Activated T-cell treated with anti-CD3 and anti-CD28 coated beads, Interleukin-2, amount 50 U/mL, for 72 hours (primary cell): ENCODE data around the gene ZNF700. TPM values are rescaled to one million over a fixed set of nuclear protein-coding genes. Genes with fewer than 3 reads are reported as not detected.
"Not testable (repeated sequence)": the region's sequence is repeated elsewhere in the genome, so short reads cannot be mapped to it uniquely, and the experiment has no call there.

ENCODE experiments used
- ATAC-seq, 2 donors: fragments of 150-1000 bp; cut with Tn5 transposase; replicated peaks in 1 of 2; 2 replicates each; pipeline ENCODE4 v1.10.0; 2021; ENCODE audit warnings: moderate library complexity in 2 of 2, mild to moderate bottlenecking in 1 of 2
- DNase-seq, 2 donors: peaks; one replicate each; pipeline ENCODE4 v3.0.0; 2021 to 2022; ENCODE audit warnings: mixed read lengths in 1 of 2
- H3K27ac Mint-ChIP-seq: one replicate; pipeline ENCODE4 v1.8.0; 2022; ENCODE audit warnings: mild to moderate bottlenecking, moderate library complexity, mixed read lengths
- H3K27me3 Mint-ChIP-seq: one replicate; pipeline ENCODE4 v1.8.0; 2022; ENCODE audit warnings: low read depth, mixed read lengths
- H3K36me3 Mint-ChIP-seq, 2 donors: one replicate each; pipeline ENCODE4 v1.8.0; 2022; ENCODE audit warnings: mixed read lengths in 2 of 2, mild to moderate bottlenecking in 1 of 2; ENCODE audit not compliant: insufficient read depth in 2 of 2
- H3K4me1 Mint-ChIP-seq: one replicate; pipeline ENCODE4 v1.8.0; 2022; ENCODE audit warnings: low read depth, mixed read lengths
- H3K4me3 Mint-ChIP-seq, 2 donors: one replicate each; pipeline ENCODE4 v1.8.0; 2022; ENCODE audit warnings: mild to moderate bottlenecking in 2 of 2, mixed read lengths in 2 of 2, moderate library complexity in 2 of 2
- H3K9me3 Mint-ChIP-seq, 2 donors: one replicate each; pipeline ENCODE4 v1.8.0; 2022; ENCODE audit warnings: mixed read lengths in 2 of 2
- total RNA-seq, 2 donors: library from RNA; stranded (reverse); gene quantifications; one replicate each; pipeline ENCODE4 v1.2.3, GENCODE V29; 2022

ZNF700 gene
- total RNA-seq, 2 donors from 2014 or later = 16.0 to 17.2 TPM

DNA sequence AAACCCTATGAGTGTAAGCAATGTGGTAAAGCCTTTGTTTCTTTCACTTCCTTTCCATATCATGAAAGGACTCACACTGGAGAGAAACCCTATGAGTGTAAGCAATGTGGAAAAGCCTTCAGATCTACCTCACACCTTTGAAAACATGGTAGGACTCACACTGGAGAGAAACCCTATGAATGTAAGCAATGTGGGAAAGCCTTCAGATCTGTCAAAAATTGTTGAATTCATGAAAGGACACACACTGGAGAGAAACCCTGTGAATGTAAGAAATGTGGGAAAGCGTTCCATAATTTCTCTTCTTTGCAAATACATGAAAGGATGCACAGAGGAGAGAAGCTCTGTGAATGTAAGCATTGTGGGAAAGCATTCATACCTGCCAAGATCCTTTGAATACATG, 13.0 kb upstream of the ZNF700 start:
- not testable (repeated sequence) for H3K4me3 Mint-ChIP-seq, ATAC-seq, H3K27ac Mint-ChIP-seq, H3K4me1 Mint-ChIP-seq, H3K27me3 Mint-ChIP-seq, DNase-seq
- Mint-ChIP-seq H3K9me3 (peaks cover 28 to 32% of the 10 kb centered on the region in 2 donors), H3K36me3 (peaks cover 31 to 41% of the 10 kb centered on the region in 2 donors)

DNA sequence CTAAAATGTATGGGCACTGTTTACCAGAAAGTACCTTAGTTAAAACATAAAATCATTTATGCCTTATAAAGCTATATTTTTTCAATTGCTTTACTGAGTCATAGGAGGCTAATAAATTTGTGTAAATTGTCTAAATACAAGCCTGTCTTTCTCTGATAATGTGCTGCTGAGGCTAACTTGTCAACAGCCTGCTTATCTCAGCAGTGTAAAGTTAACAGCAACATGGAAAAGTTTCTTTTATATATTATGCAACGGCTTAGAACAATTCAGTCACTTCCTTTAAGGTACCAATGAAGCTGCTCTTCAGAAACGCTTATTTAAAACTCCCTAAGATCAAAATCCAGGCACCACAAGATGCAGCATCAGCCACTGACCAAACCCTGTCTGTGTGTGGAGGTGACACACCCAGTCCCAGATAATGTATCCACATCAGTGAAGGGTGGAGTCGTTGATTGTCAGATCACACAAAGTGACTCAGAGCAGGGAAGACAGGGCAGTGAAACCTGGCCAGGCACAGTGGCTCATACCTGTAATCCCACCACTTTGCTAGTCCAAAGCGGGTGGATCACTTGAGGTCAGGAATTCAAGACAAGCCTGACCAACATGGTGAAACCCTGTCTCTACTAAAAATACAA, 10.4 kb upstream of the ZNF700 start:
- H3K36me3 Mint-ChIP-seq = peaks cover 18 to 23% of the 10 kb centered on the region in 2 donors
- H3K27ac Mint-ChIP-seq, H3K27me3 Mint-ChIP-seq, DNase-seq, H3K4me3 Mint-ChIP-seq, ATAC-seq, H3K4me1 Mint-ChIP-seq: not testable (repeated sequence)
- peaks cover 12 to 18% of the 10 kb centered on the region in 2 donors for H3K9me3 Mint-ChIP-seq

DNA sequence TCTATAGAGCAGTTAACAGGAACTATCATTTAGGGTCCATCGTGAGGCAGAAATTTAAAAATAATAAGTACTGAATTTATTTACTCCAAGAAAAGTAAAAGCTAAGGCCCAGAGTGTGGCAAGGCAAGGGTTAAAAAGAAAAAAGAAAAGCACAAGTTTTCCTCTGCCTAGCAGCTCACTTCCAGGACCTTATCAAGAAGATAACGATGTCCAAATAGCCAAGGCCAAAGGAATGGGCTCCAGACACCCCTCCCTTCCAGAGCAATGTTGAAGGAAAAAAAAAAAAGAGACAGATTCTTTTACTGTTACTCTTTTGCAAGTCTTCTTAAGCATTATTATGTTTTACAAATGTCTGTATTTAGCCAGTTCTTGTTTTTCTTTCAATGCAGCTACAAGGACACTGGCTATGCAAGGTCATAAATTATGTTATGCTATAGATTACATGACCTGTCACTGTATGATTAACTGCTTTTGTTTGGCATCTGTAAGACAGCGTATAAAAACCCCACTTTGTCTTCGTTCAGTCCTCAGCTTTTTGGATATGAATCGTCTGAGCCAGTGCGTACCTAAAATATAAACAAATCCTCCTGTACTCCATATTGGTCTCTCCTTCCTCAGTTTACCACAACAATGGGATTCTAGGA, 2.9 kb upstream of the ZNF700 start:
- H3K27ac Mint-ChIP-seq = no peak overlapping the region
- no peaks in the 10 kb centered on the region for H3K27me3 Mint-ChIP-seq
- H3K4me3 Mint-ChIP-seq = no peak overlapping the region
- H3K36me3 Mint-ChIP-seq = peaks cover 7 to 12% of the 10 kb centered on the region in 2 donors
- no peaks in the 10 kb centered on the region for H3K9me3 Mint-ChIP-seq
- peaks cover 35% of the 10 kb centered on the region for H3K4me1 Mint-ChIP-seq
- ATAC-seq (no peak), DNase-seq (no peak)

DNA sequence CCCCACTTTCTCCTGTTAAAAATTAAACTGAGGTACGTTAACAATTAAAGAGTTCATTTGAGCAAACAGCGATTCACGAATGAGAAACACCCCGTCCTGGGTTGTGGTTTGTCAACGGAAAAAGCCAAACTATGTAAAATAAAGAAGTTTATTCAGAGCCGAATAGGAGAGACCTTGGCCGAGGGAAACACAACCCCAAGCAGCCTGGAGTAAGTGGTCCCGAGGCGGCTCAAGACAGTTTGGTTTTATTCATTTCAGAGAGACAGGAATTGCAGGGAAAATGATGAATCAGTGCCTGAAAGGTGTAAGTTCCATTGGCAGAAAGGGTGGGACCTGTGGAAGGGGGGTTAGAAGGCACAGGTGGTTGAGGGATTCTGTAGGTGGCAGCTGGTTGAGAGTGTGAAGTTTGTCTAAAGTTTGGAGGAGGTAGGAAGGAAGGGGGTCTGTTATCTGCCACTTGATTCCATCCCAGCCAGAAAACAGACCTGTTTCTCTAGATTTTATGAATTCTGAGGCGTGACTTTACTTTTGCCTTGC, 812 bp downstream of the ZNF700 start:
- ATAC-seq, H3K27me3 Mint-ChIP-seq, H3K9me3 Mint-ChIP-seq, DNase-seq: not testable (repeated sequence)
- peaks cover 17 to 25% of the 10 kb centered on the region in 2 donors for H3K36me3 Mint-ChIP-seq
- peak overlapping the region; percentile 95 to 100 for H3K4me3 Mint-ChIP-seq
- peaks cover 43% of the 10 kb centered on the region for H3K4me1 Mint-ChIP-seq
- peak overlapping the region; percentile 3 for H3K27ac Mint-ChIP-seq

DNA sequence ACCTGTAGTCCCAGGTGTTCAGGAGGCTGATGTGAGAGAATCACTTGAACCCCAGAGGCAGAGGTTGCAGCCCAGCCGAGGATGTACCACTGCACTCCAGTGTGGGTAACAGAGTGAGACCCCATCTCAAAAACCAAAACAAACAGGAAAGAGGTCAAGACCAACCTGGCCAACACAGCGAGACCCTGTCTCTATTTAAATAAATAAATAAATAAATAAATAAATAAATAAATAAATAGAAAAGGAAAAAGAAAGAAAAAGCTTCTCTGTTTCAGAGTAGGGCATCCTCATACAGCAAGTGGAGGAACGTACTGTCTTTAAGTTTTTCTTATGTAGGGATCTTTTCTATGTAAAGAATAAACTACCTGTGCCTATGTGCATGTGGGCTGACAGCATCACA, 2.3 kb downstream of the ZNF700 start:
- H3K36me3 Mint-ChIP-seq = peaks cover 20 to 35% of the 10 kb centered on the region in 2 donors
- H3K27me3 Mint-ChIP-seq = no peaks in the 10 kb centered on the region
- ATAC-seq (no peak), DNase-seq (no peak)
- no peak overlapping the region for H3K4me3 Mint-ChIP-seq
- no peak overlapping the region for H3K27ac Mint-ChIP-seq
- peaks cover 51% of the 10 kb centered on the region for H3K4me1 Mint-ChIP-seq
- peaks cover 0 to 7% of the 10 kb centered on the region in 2 donors for H3K9me3 Mint-ChIP-seq

DNA sequence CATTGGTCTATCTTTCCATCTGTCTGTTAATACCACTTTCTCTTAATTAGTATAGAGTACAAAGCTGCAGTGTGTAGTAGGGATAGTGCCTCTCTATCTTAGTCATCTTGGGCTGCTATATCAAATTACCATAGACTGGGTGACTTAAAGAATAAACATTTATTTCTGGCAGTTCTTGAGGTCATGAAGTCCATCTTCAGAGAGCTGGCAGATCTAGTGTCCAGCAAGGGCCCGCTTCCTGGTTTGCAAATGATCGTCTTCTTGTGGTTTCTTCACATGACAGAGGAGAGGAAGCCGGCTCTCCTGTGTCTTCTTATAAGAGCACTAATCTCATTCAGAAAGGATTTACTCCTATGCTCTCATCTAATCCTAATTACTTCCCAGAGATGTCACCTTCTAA, 6.1 kb downstream of the ZNF700 start:
- Mint-ChIP-seq H3K4me1 (peaks cover 25% of the 10 kb centered on the region), H3K36me3 (peaks cover 18 to 43% of the 10 kb centered on the region in 2 donors), H3K4me3 (no peak overlapping the region), H3K27ac (no peak overlapping the region), H3K9me3 (peaks cover 2 to 10% of the 10 kb centered on the region in 2 donors), H3K27me3 (no peaks in the 10 kb centered on the region)
- no peak for DNase-seq
- ATAC-seq = no peak

DNA sequence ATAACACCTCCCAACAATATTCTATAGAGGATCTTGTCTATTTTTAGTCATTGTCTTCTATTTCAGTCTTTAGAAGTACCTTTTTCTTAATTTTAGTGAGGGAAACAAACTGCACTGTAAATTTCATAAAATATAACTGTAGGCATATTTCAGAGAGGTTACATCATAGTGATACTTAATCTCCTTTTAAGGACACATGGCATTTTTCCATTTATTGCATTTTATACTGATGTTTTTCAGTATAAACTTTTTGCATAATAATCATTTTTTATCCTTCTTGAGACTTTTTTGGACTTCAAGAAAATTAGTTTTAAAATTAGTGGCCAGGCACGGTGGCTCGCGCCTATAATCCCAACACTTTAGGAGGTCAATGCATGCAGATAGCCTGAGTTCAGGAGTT, 6.6 kb downstream of the ZNF700 start:
- H3K4me1 Mint-ChIP-seq = peaks cover 21% of the 10 kb centered on the region
- ATAC-seq (no peak), DNase-seq (no peak)
- no peaks in the 10 kb centered on the region for H3K27me3 Mint-ChIP-seq
- no peak overlapping the region for H3K27ac Mint-ChIP-seq
- H3K4me3 Mint-ChIP-seq = no peak overlapping the region
- H3K36me3 Mint-ChIP-seq = peaks cover 21 to 47% of the 10 kb centered on the region in 2 donors
- peaks cover 5 to 13% of the 10 kb centered on the region in 2 donors for H3K9me3 Mint-ChIP-seq

DNA sequence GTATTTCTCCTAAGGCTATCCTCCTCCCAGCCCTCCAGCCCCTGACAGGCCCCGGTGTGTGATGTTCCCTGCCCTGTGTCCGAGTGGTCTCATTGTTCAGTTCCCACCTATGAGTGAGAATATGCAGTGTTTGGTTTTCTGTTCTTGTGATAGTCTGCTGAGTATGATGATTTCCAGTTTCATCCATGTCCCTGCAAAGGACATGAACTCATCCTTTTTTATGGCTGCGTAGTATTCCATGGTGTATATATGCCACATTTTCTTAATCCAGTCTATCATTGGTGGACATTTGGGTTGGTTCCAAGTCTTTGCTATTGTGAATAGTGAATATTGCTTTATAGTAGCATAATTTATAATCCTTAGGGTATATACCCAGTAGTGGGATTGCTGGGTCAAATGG, 10.9 kb downstream of the ZNF700 start:
- not testable (repeated sequence) for H3K27me3 Mint-ChIP-seq, DNase-seq, H3K4me1 Mint-ChIP-seq, H3K4me3 Mint-ChIP-seq, H3K27ac Mint-ChIP-seq, ATAC-seq
- Mint-ChIP-seq H3K9me3 (peaks cover 13 to 17% of the 10 kb centered on the region in 2 donors), H3K36me3 (peaks cover 33 to 64% of the 10 kb centered on the region in 2 donors)

DNA sequence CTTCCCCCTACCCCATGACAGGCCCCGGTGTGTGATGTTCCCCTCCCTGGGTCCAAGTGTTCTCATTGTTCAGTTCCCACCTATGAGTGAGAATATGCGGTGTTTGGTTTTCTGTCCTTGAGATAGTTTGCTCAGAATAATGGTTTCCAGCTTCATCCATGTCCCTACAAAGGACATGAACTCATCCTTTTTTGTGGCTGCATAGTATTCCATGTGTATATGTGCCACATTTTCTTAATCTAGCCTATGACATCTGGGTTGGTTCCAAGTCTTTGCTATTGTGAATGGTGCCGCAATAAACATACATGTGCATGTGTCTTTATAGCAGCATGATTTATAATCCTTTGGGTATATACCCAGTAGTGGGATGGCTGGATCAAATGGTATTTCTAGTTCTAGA, 13.5 kb downstream of the ZNF700 start:
- H3K4me1 Mint-ChIP-seq, DNase-seq, H3K27me3 Mint-ChIP-seq, ATAC-seq, H3K27ac Mint-ChIP-seq, H3K4me3 Mint-ChIP-seq: not testable (repeated sequence)
- Mint-ChIP-seq H3K36me3 (peaks cover 47 to 72% of the 10 kb centered on the region in 2 donors), H3K9me3 (peaks cover 22 to 27% of the 10 kb centered on the region in 2 donors)

DNA sequence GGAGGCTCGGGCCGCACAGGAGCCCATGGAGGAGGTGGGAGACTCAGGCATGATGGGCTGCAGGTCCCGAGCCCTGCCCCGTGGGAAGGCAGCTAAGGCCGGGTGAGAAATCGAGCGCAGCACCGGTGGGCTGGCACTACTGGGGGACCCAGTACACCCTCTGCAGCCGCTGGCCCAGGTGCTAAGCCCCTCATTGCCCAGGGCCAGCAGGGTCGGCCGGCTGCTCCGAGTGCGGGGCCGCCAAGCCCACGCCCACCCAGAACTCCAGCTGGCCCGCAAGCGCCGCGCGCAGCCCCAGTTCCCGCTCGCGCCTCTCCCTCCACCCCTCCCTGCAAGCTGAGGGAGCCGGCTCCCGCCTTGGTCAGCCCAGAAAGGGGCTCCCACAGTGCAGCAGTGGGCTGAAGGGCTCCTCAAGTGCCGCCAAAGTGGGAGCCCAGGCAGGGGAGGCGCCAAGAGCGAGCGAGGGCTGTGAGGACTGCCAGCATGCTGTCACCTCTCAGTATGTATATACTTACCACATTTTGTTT, 16.5 kb downstream of the ZNF700 start:
- peaks cover 27 to 34% of the 10 kb centered on the region in 2 donors for H3K9me3 Mint-ChIP-seq
- not testable (repeated sequence) for H3K4me3 Mint-ChIP-seq, H3K4me1 Mint-ChIP-seq, H3K27ac Mint-ChIP-seq, H3K27me3 Mint-ChIP-seq, DNase-seq, ATAC-seq
- H3K36me3 Mint-ChIP-seq = peaks cover 60 to 87% of the 10 kb centered on the region in 2 donors

DNA sequence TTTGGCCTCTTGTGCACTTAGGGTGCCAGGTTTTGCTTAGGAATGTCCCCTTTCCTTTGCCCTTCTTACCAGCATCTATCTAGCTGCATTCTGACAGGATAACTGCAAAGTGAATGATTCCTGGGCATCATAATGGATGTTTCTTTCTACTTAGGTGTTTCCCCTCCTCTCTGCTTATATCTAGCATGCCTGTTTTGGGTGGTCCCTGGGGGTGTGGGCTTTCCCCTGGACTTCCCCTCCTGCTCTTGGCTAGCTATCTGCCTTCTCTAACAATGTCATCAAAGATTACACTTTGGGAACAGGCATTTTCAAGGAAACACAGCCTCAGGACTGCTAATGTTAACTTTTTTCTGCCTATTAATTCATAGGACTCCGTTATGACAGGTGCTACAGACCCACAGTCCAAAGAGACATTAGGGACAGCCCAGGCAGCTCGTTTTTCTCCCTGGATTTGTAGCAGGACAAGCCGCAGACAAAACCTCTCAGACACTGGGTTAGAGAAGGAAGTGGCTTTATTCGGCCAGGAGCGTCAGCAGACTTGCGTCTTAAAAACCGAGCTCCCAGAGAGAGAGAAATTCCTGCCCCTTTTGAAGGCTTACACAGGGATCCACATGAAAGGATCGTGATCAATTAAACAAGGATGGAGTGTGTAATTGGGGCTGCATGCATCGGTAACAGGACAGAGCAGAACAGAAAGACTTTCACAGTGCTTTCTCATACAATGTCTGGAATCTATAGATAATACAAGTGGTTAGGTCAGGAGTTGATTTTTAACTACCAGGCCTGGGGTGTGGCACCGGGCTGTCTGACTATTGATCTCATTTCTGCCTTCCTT, 17.3 kb downstream of the ZNF700 start:
- Mint-ChIP-seq H3K9me3 (peaks cover 23 to 36% of the 10 kb centered on the region in 2 donors), H3K27me3 (no peaks in the 10 kb centered on the region), H3K4me1 (no peaks in the 10 kb centered on the region), H3K27ac (no peak overlapping the region), H3K36me3 (peaks cover 63 to 87% of the 10 kb centered on the region in 2 donors), H3K4me3 (no peak overlapping the region)
- ATAC-seq (no peak), DNase-seq (no peak)

DNA sequence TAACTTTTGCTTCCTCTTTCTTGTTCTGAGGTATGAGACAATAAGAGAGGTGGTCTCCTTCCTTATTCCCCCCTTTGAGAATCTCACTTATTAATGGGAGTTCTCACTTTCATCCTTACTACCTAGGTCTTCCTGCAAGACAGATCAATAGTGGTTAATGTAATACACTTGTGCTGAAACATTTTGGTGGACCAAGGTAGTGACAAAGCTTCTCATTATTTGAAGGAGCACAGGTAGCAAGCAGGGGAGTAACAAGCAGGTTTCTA, 17.9 kb downstream of the ZNF700 start:
- Mint-ChIP-seq H3K4me1 (no peaks in the 10 kb centered on the region), H3K4me3 (no peak overlapping the region), H3K27ac (no peak overlapping the region), H3K27me3 (no peaks in the 10 kb centered on the region), H3K9me3 (peaks cover 27 to 38% of the 10 kb centered on the region in 2 donors), H3K36me3 (peaks cover 65 to 87% of the 10 kb centered on the region in 2 donors)
- ATAC-seq = no peak
- no peak for DNase-seq

DNA sequence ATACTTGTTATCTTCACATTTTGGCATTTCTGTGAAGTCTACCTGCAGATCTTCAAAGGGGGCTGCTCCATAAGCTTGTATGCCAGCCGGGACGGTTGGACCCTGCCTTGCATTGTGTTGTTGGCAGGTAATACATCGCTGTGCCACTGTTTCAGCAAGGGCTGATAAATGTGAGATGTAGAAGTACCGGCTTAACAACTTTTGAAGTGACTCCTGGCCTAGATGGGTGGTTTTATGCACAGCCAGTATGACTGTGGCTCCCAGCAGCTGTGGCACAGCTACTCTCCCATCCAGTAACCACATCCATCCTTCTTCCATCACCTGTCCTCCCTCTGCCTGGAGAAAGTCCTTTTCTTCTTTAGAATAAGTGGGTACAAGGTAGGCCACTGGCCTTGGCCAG, 19.7 kb downstream of the ZNF700 start:
- Mint-ChIP-seq H3K27me3 (no peaks in the 10 kb centered on the region), H3K4me3 (no peak overlapping the region), H3K36me3 (peaks cover 74 to 93% of the 10 kb centered on the region in 2 donors), H3K27ac (no peak overlapping the region), H3K4me1 (no peaks in the 10 kb centered on the region), H3K9me3 (peaks cover 26 to 53% of the 10 kb centered on the region in 2 donors)
- DNase-seq = no peak
- no peak for ATAC-seq
